SW480 (cell line): Measurements from ENCODE around the gene CALML6.
A peak's percentile ranks its signal among the peaks of the same experiment; 100 is the strongest.

ENCODE experiments used
- DNase-seq: peaks from one replicate; pipeline ENCODE4 v3.0.0-alpha.2; 2016; ENCODE audit warnings: low spot score

The CALML6 gene

GRCh38 chr1:1942753-1943656, 27.9 kb downstream of the CALML6 start:
- DNase-seq: peak; percentile 67

GRCh38 chr1:1943834-1944570, 28.9 kb downstream of the CALML6 start:
- peak; percentile 68 for DNase-seq

DNA sequence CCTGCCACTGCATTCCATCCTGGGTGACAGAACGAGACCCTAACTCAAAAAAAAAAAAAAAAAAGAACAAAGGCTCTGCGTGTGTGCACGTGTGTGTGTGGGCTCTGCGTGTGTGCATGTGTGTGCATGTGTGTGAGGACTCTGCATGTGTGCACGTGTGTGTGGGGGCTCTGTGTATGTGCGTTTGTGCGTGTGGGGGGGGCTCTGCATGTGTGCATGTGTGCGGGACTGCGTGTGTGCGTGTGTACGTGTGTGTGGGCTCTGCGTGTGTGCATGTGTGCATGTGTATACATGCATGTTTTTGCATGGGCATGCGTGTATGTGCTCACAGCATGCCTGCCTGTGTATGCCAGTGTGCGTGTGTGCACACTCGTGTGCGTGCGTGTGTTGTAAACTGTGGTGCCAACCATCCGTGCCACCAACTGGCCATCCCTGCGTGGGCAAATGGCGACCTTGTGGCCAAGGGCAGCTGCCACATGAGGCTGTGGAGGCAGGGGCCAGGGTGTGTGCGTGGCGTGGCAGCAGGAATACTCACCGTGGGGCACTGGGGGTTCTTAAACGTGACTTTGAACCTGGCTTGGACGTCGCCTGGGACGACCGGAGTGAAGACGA, 30.8 kb downstream of the CALML6 start:
- no peak for DNase-seq

DNA sequence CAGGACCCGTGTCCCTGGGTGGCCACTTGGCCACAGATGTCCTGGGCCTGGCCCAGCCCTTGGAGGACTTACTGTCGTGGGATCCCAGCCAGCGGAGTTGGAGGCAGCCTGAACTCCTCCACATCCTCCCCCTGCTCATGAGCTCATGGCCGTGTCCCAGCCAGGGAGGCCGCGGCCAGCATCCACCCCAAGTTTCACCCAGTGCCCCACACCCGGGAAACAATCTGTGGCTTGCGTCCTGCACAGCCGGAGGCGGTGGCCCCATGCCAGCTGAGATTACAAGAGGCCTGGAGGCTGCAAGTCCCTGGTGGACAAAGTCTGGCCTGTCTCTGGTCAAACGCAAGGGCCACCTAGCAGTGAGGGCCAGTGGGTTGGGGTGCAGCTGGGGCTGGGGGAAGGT, 31.5 kb downstream of the CALML6 start:
- DNase-seq: no peak

DNA sequence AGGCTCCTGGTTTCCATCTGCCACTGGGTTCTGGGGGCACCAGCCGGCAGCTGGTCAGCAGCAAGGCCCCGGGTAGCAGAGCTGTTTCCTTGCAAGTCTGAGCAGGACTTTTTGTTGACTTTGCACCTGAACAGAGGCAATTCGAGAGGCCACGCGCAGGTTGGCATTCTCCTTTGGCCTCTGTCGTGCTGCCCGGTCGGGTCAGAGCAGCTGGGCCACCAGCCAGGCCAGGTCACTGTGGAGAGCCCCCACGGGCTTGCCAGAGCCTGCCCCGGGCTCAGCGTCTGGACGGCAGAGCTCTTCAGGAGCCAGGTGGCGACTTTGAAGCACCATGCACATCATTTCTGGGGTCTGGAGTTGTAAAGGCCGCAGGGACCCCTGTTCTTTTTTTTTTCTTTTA, 32.4 kb downstream of the CALML6 start:
- no peak for DNase-seq

DNA sequence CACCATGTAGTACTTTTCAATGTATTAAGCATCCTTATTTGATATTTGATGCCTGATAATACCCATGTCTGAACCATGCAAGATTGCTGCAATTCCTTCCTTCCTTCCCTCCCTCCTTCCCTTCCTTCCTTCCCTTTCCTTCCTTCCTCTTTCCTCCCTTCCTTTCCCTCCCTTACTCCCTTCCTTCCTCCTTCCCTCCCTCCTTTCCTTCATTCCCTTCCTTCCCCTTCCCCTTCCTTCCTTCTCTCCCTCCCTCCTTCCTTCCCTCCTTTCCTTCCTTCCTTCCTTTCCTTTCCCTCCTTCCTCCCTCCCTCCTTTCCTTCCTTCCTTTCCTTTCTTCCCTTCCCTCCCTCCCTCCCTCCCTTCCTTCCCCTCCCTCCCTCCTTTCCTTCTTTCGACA, 33.7 kb downstream of the CALML6 start:
- no peak for DNase-seq

GRCh38 chr1:1950940-1951339, 35.9 kb downstream of the CALML6 start:
- DNase-seq: no peak

DNA sequence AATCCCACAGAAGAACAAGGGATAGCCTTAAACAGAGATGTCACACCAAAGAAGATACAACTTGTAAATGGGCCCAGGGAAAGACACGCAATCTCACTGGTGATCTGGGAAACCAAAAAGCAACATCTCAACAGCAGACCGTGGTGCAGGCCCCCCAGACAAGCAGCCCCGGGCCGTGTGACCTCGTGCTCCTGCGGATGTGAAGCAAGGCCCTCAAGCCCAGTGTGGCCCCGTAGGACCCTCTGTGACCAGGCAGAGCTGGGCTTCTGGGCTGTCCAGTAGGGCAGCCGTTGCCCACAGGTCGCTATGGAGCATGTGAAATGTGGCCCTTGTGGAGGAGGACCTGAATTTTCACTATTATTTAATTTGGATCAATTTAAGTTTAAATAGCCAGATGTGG, 39.0 kb downstream of the CALML6 start:
- DNase-seq: no peak

GRCh38 chr1:1954831-1955441, 39.9 kb downstream of the CALML6 start:
- no peak for DNase-seq

GRCh38 chr1:1955621-1956094, 40.6 kb downstream of the CALML6 start:
- DNase-seq: no peak

DNA sequence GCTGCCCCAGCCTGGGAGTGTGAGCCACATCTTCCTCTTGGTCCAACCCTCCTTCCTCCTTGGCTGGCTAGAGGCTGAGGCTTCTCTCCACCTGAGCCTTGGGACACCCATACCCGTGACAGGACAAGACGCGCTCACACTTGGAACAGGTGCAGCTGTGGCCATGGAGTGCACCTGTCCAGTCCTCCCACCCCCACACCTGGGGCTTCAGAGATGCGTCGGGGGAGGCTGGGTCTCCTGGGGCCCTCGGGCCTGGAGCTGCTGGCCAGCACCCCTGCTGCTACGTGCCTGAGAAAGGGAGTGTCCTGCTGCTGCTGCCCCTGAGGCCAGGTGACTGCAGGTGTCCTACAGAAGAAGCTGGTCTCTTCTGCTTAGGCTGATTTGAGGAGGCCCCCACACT, 41.0 kb downstream of the CALML6 start:
- DNase-seq: no peak

GRCh38 chr1:1956586-1957532, 41.8 kb downstream of the CALML6 start:
- DNase-seq: no peak

DNA sequence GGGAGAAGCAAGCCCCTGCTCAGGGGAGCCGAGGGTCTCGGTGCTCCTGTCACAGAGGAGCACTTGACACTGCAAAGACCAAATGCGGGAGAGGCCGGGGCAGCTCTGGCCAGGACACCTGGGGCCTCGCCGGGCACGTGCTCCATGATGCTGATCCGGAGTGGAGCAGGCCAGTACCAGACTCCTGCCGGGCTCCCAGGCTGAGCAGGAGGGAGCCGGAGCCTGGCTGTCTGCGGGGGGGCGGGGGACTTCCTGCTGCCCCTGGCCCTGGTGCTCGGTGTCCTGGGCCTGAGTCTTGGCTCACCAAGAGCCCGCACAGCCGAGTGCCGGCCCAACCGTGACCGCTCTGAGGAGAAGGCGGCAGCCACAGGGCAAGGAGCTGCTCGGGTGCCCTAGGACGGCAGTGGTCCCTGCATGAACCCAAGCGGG, 42.5 kb downstream of the CALML6 start:
- no peak for DNase-seq

GRCh38 chr1:1958071-1958541, 43.0 kb downstream of the CALML6 start:
- DNase-seq: no peak

DNA sequence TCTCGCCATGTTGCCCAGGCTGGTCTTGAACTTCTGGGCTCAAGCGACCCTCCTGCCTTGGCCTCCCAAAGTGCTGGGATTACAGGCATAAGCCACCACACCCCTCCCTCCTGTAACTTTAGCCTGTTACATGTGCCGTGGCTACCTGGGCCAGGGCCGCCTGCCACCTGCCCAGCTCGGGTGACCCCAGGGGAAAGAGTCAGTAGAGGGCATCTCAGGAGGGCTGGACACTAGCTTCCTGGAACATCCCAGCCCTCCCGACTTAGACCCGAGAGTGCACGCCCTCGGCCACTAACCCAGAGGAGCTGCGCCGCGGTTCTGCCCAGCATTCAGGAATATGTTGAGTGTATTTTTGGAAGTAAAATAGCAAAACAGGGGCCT, 44.4 kb downstream of the CALML6 start:
- no peak for DNase-seq

DNA sequence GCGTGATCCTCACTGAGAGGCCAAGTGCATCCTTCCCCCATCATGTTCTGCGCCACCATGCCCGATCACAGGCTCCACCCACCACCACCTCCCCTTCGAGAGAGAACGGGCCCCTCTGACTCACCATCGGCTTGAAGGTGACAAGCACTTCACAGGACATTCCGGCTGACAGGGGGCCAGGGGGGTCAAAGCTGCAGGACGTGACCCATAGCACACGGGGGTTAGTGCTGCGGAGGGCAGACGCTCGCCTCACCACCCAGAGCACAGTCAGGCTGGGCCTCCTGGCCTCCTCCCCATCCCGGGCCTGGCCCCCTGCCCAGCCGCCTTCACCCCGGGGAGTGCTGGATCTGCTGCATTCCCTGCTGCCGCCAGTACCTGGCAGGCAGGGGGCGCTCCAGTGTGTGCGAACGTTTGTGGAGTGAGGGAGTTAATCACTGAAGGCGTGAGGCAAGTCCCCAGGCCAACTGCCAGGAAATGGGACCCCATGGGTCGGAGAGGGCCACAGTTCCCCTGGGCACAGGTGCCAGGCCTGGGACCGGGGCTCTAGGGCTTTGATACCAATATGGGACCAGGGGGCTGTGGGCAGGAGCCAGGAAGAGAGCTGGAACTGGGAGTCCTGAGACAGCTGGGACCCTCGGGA, 44.9 kb downstream of the CALML6 start:
- peak; percentile 75 for DNase-seq

- DNase-seq: no peak
Observed at GRCh38 chr1:1960480-1961196, 45.6 kb downstream of the CALML6 start.

DNA sequence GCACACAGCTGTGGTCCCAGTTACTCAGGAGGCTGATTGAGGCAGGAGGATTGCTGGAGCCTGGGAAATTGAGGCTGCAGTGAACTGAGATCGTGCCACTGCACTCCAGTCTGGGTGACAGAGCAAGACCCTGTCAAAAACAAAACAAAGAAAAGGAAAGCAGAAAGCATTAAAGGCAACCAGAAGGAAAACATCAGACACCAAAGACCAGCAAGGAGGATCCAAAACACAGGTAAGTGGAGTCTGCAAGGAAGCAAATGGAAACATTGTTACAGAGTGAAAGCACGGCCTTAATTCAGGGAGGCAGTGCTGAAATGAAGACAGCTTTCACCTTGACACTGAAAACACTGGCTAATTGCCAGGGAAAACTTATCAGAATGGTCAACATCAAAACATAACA, 47.7 kb downstream of the CALML6 start:
- no peak for DNase-seq

GRCh38 chr1:1963570-1963969, 48.5 kb downstream of the CALML6 start:
- DNase-seq: no peak

DNA sequence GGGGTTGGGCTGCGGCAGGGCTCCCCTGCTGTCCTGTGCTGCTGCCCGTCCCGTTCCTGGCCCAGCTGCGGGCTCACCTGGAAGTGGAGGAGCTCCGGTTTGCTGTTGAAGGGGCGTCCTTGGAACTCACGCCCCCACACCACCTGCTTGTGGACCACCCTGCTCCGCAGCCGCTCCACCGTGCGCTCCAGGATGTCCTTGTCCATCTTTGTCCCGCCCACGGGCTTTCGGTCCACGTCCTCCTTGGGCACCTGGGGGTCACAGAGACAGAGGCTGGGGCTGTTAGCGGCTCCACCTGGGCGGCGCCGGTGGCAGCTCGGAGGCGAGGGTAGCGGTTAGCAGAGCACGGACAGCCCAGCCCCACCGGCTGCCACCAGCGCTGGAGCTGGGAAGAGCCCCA, 49.8 kb downstream of the CALML6 start:
- no peak for DNase-seq
